Right lobe of liver (tissue), 4 donors: Measurements from ENCODE around the gene DGKI.

Experiments used
- CTCF ChIP-seq, 4 donors: fragments of 200-600 bp in 3 of 4; fragments of 450-650 bp in 1 of 4; IDR thresholded peaks; one replicate each; pipeline versions ENCODE4 v1.5.1 to v1.8.0; 2016 to 2022; ENCODE audit warnings: antibody characterized with exemption in 4 of 4, mild to moderate bottlenecking in 2 of 4
- POLR2A ChIP-seq: fragments of 450-650 bp; IDR thresholded peaks from one replicate; pipeline ENCODE4 v1.6.1; 2017; ENCODE audit warnings: antibody characterized with exemption, mild to moderate bottlenecking
- donor health status: DM: no; HTN: no; CAD: no.
- donor health status: DM: no; HTN: no; CAD: no.
- donor health status: DM: no; HTN: yes; CAD: no.

GRCh38 chr7:137867289-137867688 lies 20.5 kb upstream of the DGKI start:
- no peak for TF ChIP-seq CTCF (IDR thresholded peaks at IDR 0.05)
- no peak for TF ChIP-seq POLR2A
